Kidney glomerular epithelial cell (primary cell): ENCODE data around the gene ACTG2.

Source experiments
- DNase-seq: peaks from one replicate; lab custom pipeline; 2025; lab: John Stamatoyannopoulos, UW

ACTG2 gene

DNA sequence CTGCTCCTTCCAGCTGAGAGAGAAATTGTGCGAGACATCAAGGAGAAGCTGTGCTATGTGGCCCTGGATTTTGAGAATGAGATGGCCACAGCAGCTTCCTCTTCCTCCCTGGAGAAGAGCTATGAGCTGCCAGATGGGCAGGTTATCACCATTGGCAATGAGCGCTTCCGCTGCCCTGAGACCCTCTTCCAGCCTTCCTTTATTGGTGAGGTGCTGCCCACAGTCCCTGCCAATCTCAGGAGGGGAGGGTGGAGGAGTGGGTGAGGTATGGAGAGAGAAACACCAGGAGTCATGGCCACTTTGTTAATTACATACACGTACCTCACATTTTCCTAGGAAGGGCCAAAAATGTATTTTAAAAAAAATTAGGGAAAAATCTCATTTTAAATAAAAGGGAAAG lies 21.9 kb downstream of the ACTG2 start:
- DNase-seq = no peak

DNA sequence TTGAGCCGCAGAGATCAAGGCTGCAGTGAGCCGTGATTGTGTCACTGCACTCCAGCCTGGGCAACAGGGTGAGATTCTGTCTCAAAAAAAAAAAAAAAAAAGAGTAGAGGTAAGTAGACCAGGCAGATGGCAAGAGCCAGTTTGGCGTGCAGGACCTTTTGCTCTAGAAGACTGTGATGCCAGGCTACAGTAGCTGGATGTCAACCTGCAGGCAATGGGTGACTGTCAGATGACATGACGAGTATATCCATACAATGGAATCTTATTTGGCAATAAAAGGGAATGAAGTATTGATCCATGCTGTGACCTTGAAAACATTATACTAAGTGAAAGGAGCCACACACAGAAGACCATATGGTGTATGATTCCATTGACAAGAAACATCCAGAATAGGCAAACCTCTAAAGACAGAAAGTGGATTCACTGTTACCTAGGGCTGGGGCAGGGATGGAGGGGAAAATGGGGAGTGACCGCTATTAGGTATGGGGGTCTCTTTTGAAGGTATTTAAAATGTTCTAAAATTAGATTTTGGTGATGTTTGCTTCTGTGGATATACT lies 22.7 kb downstream of the ACTG2 start:
- no peak for DNase-seq

DNA sequence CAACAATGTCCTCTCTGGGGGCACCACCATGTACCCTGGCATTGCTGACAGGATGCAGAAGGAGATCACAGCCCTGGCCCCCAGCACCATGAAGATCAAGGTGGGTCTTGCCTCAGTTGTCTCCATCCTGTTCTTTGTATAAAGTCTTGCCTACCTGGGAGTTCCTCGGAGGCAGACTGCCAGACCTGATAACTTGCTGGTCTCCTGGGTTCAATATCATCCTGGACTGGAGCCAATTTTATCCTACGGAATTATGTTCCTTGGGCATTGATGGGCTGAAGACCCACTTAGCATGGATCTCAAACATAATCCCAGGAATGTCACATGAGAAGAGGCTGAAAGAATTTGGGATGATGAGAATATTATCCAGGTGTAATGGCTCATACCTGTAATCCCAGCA lies 23.9 kb downstream of the ACTG2 start:
- no peak for DNase-seq

DNA sequence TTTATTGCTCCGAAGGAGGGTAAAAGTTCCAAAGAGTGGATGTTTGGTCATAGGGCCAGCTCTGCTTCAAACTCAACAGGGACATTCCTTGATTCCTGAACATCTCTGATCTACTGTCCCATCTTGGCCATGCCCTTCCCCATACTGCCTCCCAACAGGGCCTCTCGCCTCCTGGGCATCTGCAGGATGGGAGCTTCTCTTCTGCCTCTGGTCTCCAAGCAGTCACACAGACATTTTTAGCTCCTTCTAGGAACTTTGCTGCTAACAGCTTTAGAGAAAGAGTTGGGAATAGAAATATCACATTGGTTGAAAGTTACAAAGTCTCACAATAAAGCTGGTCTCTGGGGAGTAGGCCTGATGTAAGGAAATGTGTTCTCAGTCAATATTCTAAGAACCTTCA lies 24.5 kb downstream of the ACTG2 start:
- no peak for DNase-seq

DNA sequence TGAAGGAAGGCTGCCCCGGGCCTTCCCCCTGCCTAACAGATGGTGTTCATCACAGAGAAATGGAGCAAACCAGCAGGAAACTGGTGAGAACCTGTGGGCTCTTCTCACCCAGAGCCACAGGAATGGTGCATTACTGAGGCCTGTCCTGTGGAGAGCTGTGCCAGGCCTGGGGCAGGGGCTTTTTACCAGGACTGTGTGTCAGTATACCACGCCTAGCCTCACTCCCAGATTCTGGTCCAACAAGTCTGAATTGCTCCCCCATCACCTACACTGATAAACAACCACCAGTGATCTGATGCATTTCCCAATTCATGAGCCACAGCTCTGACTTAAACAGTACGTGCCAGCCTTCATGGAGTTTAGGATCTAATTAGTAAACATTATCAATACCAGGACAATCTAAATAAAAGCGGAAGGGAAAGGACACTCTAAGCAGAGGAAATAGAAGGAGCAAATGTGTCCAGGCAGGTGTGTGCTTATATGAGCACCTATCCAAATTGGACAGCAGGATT lies 24.9 kb downstream of the ACTG2 start:
- no peak for DNase-seq

DNA sequence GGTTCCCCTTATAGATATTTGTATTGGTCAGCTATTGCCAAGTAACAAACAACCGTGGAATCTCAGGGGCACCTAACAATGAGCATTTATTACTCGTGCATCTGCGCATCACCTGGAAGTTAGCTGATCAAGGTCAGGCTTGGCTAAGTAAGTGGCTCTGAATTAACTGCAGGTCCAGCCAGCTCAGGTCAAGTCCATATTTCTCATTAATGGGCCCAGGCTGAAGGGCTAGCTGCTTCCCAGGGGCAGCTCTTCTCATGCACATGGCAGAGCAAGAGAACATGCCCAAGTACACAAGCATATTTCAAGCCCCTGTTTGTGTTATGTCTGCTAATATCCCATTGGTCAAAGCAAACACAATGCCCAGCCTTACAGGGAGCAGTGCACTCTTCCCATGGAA lies 26.0 kb downstream of the ACTG2 start:
- no peak for DNase-seq

DNA sequence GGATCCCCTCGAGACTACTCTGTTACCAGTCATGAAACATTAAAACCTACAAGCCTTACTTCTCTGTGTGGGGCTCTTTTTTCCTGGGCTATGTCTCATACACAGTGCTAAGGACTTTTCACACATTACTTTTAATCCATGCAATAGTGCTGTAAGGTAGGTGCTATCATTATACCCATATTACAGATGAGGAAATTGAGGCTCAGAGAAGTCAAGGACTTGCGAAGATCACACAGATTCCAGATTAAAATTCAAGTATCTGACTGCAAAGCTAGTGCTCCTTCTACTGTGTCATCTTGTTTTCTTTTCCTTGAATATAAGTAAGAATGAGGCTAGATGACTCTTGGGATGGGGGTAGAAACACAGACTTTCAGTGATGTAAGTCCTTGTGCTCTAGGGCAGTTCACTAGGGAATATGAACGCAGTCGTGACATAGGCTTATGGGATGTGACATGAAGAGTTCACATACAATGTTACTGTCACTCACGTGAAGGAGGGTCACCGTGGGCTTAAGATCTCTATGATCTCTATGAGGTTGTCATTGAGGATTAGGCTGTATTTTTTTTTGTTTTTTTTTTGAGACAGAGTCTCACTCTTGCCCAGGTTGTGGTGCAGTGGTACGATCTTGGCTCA lies 26.9 kb downstream of the ACTG2 start:
- DNase-seq = no peak

DNA sequence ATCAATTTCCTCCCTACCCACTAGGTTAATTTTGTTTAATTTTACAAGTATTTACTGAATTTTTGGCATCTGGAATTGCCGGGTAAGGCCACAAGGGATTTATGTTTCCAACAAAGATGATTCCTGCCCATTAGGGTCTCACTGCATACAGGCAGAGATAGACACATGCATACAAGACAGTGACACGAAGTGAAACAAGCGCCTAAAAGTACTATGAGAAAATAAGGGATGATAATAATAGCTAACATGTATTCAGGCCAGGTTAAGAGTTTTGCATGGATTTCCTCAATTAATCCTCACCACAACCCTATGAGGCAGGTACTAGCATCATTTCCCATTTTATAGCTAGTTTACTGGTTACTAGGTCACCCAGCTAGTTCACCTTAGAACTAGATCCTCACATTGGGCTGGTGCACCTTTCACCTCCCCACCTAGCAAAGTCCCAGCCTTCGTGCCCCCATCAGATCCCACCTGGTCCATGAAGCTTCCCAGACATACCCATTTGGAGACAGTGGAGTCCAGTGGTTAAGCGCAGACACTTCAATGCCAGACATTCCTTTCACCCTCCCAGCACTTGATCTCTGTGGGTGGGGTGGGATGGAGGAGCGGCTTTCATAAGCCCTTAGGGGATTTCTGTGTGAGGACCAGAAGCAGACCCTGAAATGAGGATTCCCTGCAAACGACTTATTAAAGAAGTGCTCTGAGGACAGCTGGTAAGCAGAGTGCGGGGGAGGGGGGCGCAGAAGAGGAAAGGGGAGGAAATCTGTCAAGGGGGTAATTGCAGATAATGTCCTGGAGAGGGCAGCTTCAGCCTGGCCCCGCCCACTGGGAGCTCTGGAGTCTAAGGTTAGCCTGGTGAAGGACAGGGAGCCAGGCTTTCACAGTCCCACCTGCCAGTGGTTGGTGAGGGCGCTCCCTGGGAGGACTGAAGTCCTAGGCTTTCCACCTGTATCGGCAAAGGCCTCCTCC lies 28.1 kb downstream of the ACTG2 start:
- no peak for DNase-seq

DNA sequence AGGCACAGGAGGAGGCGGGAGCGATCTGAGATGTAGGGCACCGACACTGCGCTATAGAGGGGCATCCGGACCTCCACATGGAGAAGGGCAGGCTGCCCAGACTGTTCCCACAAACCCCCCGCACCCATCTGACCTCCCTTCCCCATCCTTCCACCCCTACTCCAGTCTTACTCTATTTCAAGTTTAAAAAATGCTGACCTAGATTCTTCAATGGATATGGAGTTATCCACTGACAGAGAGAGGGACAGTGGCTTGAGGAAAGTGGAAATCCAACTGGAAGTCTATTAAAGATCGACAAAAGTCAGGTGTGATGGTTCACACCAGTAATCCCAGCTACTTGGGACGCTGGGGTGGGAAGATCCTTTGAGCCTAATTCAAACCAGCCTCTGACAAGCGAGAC lies 28.8 kb downstream of the ACTG2 start:
- no peak for DNase-seq

DNA sequence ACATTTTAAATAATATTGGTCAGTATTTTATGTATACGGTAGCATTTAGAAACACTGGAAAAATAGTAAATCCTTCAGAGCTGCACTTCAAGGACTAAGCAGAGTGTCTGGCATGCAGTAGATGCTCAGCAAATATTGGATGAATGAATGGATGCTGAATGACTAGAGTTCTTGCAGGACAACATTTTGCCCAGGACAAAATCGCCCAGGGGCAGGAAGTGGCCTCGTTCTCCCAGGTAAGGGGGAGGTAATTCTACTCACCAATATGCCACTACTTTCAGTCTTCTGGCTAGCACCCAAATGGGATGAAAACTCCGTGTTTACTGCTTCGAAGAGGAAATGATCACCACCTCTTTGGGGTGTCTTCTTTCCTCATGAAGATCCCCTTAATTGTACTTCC lies 29.9 kb downstream of the ACTG2 start:
- no peak for DNase-seq

DNA sequence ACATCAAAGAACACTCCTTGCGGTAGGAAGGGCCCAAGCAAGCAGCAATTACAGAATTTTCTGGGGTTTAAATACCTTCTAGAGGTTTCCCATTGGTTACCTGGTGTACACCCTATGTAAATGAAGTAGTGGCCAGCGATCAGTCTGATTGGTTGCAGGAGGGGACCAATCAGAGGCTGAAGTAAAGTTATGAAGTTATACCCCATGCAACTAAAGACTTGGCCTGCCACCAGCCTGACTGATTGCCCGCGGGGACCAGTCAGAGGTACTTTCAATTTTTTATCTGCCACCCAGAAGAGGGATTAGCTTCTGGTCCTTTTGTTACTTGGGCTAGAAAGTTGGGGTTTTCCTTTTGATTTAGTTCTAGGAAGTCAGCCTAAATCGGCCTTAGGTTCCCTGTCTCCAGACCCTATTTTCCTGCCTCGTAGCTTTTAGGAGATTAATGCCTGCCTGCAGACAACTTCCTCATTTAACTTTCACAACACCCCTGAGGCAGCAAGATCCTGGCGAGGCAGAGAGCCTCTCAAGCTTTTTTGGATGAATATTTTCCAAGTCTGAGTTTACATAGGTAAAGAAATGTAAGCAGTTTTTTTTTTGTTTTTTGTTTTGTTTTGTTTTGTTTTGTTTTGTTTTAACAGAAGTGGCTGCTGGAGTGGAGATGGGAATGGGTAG lies 32.4 kb downstream of the ACTG2 start:
- no peak for DNase-seq

DNA sequence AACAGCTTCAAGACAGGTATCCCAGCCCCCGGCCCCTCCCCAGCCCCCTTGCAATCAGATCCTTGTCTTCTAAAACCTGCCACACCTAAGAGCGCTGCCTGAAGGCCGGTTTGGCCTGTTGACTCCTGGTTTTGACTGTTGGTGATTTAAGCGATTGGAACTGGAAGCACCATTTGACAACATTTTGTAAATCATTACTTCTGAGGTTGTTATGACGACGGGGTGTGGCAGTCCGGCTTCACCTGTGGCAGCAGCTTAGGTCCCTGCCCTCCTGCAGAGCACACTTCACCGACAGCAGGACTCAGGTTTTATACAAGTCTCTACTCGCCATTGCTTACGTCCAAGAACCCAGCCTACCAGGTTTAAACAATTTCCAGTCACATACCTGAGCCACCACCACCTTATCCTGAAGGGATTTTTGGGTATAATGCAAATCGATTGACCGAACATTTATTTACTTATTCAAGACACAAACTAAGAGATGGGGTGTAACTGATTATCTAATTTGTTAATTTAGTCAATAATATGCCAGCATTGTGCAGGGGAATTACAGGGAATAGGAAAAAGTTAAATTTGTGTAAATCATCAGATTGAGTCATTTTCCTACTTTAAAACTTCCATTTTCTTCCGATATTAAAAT lies 33.2 kb downstream of the ACTG2 start:
- no peak for DNase-seq

DNA sequence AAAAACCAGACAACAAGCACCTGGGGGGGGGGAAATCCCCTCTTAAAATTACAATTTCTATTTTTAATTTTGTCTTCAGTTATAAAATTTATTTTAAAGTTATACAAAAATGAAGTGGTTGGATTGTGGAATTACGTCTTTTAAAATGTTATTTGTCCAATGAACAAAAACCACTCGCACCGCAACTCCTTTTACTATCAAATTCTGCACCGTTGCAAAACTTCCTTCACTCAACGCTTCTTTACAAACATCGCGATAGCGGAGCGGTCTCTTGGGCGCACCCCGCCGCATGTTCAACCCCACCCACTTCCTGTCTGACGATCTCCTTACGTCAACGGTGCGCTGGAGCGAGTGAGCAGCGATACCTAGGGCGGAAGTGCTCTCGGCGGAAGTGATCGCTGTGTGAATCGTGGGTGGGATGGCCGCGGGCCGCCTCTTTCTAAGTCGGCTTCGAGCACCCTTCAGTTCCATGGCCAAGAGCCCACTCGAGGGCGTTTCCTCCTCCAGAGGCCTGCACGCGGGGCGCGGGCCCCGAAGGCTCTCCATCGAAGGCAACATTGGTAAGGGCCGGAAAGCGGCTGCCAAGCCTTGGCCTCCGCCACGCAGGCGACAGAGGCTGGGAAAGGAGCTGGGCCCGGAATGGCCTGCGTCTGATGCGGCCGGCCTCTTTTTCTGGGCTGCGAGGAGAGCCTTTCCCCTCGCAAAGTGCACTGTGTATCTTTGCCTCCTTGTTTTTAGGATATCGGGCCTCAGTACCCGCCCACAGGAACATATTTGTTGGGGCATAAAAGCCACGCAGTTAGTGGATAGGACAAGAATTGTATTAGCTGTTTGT lies 33.9 kb downstream of the ACTG2 start, which contains the start of gene DGUOK:
DGUOK (plus strand) TSS at position 388 of the 835 bp plus-strand sequence; CDS start at position 419, 31 bp downstream.
- peak; percentile 92 for DNase-seq

DNA sequence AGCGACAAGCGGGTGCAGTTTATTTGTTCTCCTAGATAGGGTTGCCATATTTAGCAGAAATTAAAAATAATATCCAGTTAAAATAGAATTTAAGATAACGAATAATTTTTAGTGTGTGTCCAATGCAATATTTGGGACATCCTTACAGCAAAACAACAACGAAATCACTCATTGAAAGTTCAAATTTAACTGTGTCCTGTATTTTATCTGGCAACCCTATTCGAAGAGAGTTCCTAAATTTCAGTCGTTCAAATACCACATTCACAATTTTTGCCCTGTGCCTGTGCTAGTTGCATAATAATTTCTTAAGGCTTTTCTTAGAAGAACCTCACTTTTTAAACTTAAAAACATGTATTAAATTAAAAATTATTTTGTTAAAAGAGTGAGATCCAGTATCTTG lies 34.5 kb downstream of the ACTG2 start:
- no peak for DNase-seq

DNA sequence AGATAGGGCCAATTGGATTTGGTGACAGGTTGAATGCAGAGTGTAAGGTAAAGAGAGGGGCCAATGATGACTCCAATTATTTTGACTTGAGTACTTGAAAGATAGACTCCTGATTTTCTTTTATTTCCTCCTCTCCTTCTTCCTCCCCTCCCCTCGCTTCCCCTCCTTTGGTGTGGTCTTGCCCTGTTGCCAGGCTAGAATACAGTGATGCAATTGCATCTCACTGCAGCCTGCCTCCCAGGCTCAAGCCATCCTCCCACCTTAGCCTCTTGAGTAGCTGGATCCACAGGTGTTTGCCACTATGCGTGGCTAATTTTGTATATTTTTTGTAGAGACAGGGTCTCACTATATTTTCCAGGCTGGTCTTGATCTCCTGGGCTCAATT lies 36.1 kb downstream of the ACTG2 start:
- DNase-seq = no peak

DNA sequence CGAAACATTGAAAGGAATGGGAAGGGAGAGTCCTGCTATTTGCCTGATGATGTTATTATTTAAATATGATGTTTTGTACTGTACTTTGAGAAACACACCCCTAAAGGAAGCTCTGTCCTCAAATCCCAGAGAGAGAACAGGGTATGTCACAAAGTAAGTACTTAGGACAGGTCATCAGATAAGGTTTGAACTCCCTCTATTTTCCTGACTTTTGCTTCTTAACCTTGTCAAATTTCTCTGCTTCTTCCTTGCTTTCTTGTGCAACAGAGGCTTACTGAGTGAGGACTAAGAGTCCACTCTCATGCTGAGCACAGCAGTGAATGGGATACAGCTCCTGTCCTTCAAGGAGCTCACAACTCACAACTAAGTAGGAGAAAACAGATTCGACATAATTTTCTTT lies 37.6 kb downstream of the ACTG2 start:
- no peak for DNase-seq

DNA sequence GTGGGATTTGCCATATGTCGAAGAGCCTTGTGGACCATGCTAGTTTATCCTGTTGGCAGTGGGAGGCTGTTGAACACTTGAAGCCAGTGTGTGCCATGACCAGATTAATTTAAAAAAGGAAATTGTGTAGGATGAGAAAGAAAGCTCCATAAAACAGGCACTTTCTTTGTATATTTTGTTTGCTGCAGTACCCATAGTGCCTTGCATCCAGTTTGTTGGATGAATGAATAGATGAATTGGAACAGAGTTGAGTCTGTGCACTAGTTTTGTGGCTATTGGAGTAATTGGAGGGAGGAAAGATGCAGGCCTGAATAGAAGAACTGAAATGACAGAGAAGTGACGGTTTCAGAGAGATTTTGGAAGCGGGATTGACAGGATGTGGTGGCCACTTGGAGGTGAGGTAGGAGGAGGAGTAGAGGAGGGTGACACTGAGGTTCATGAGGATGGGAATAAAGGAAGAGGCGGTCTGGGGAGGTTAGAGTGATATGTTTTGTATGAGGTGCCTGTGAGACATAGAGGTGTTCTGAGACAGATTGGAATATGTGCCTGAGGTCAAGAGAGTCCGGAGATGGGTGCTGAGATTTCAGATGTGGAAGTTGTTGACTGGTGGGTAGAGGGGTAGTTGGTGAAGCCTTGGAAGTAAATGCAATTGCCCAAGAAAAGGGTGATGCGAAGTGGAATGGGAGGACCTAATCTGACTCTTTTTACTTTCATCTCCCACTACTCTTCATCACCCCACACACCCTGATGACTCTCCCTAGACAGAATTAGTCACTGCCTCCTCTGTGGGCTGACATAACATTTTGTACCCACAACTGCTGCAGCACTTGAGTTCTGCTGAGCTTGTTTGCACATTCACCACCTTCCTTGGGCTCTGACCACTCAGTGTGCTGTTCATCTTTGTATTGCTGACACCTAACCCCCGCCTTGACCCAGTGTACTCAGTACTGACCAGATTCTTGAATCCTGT lies 39.0 kb downstream of the ACTG2 start:
- DNase-seq = peak; percentile 14

DNA sequence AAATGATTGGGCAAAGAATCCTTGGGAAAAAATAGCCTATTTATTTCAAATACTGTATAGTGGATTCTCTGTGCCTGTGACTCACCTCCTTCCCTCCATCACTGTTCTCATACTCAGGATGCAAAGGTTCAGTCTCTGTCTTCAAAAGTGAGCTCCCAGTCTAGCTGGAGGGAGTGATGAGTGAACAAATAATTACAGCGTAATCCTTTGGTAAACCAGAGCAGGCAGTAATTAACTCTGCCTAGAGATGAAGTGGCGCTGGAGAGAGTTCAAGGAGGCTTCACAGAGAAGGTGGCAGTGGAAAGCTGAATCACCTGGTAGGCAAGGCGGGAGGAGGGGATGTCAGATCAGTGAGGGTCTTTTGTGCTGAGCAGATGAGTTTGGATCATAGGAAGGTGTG lies 40.4 kb downstream of the ACTG2 start:
- no peak for DNase-seq

DNA sequence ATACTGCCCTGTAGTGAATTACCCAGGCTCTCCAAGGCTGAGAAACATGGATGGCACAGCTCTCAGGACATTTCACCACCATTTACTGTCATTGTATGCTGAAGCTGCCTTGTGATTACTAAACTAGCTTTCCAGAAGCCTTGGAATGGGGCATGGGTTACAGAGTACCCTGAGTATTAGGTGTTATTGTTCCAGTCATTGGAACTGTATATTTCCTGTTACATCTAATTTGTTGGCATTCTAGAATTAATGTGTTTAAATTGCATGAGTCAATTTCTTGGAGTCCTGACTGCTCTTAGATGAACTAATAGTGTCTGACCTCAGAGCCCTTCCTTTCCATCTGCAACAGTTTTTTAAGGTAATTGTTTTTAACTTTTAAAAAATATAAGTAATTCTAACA lies 42.8 kb downstream of the ACTG2 start:
- no peak for DNase-seq
